CD4-positive, alpha-beta T cell treated with Interferon alpha-2 for 1 hour (primary cell): ENCODE data around the gene AGAP1.

Source experiments
- DNase-seq, 2 donors: peaks; one replicate each; pipeline ENCODE4 v3.0.0-alpha.2; 2020 to 2022

The AGAP1 gene

GRCh38 chr2:235612181-235612950, 118.5 kb downstream of the AGAP1 start:
- no peak for DNase-seq

GRCh38 chr2:235613649-235614048, 119.8 kb downstream of the AGAP1 start:
- DNase-seq = no peak

GRCh38 chr2:235614176-235614860, 120.5 kb downstream of the AGAP1 start:
- DNase-seq = no peak

- no peak for DNase-seq
Observed at GRCh38 chr2:235614900-235615712, 121.3 kb downstream of the AGAP1 start.

GRCh38 chr2:235616885-235617284, 123.0 kb downstream of the AGAP1 start:
- DNase-seq = no peak

GRCh38 chr2:235618039-235618438, 124.2 kb downstream of the AGAP1 start:
- DNase-seq = no peak

GRCh38 chr2:235619544-235619943, 125.7 kb downstream of the AGAP1 start:
- DNase-seq = no peak

- DNase-seq = no peak
Observed at GRCh38 chr2:235621736-235622135, 127.9 kb downstream of the AGAP1 start.

- no peak for DNase-seq
Observed at GRCh38 chr2:235623111-235623510, 129.3 kb downstream of the AGAP1 start.

- DNase-seq = no peak
Observed at GRCh38 chr2:235623752-235624151, 129.9 kb downstream of the AGAP1 start.

- DNase-seq = no peak
Observed at GRCh38 chr2:235626658-235627057, 132.8 kb downstream of the AGAP1 start.

- no peak for DNase-seq
Observed at GRCh38 chr2:235627682-235628081, 133.8 kb downstream of the AGAP1 start.

- DNase-seq = no peak
Observed at GRCh38 chr2:235630718-235631296, 137.0 kb downstream of the AGAP1 start.

GRCh38 chr2:235634435-235635158, 140.8 kb downstream of the AGAP1 start:
- no peak for DNase-seq

GRCh38 chr2:235636546-235636945, 142.7 kb downstream of the AGAP1 start:
- no peak for DNase-seq

- DNase-seq = no peak
Observed at GRCh38 chr2:235637896-235638295, 144.1 kb downstream of the AGAP1 start.

GRCh38 chr2:235638541-235639427, 144.9 kb downstream of the AGAP1 start:
- DNase-seq = no peak

- peak in 1 of 2 donors; percentile 1 for DNase-seq
Observed at GRCh38 chr2:235639428-235639773, 145.6 kb downstream of the AGAP1 start.

- DNase-seq = no peak
Observed at GRCh38 chr2:235639885-235640284, 146.0 kb downstream of the AGAP1 start.

GRCh38 chr2:235640377-235640776, 146.5 kb downstream of the AGAP1 start:
- DNase-seq = no peak

GRCh38 chr2:235640926-235641723, 147.3 kb downstream of the AGAP1 start:
- DNase-seq = no peak
